Stimulated activated CD4-positive, alpha-beta T cell treated with anti-CD3 and anti-CD28 coated beads, Interleukin-1b, Interleukin-23, amount 100 ng/mL, for 1 hour (primary cell): Measurements from ENCODE around the gene JAM2.
"Not testable (repeated sequence)": the region's sequence is repeated elsewhere in the genome, so short reads cannot be mapped to it uniquely, and the experiment has no call there.

ENCODE experiments used
- DNase-seq, 2 donors: peaks; one replicate each; pipeline ENCODE4 v3.0.0-alpha.2; 2020; ENCODE audit warnings: low read depth in 2 of 2

The JAM2 gene

GRCh38 chr21:25646474-25646873 lies 7.4 kb downstream of the JAM2 start:
- DNase-seq = no peak

- DNase-seq = no peak
These were observed 8.6 kb downstream of the JAM2 start for GRCh38 chr21:25647647-25648046.

DNA sequence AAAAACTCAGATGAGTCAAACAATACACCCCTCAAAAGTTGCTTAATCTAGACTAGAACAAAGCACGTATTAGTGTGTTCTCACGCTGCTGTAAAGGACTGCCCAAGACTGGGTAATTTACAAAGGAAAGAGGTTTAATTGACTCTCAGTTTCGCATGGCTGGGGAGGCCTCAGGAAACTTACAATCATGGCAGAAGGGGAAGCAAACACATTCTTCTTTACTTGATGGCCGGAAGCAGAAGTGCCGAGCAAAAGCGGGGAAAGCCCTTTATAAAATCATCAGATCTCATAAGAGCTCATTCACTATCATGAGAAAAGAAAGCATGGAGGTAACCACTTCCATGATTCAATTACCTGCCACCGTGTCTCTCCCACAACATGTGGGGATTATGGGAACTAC lies 10.1 kb downstream of the JAM2 start:
- DNase-seq = no peak

DNA sequence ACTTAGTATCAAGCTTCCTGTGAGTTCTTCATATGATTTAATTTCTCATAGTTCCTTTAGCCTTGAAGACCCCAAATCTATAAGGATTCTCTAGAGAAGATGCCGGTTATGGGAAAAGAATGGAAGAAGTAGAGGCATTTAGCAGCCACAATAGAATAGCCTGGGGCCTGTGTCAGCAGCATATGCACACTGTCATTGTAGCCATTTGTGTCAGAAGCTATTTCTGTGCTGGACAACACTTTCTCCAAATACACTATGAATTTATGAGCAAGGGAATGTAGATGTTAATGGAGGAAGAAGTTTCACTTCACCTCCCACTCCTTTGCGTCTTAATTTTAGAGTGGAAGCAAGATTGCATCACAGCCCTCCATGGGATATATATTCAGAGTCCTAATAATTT lies 17.4 kb downstream of the JAM2 start:
- no peak for DNase-seq

DNA sequence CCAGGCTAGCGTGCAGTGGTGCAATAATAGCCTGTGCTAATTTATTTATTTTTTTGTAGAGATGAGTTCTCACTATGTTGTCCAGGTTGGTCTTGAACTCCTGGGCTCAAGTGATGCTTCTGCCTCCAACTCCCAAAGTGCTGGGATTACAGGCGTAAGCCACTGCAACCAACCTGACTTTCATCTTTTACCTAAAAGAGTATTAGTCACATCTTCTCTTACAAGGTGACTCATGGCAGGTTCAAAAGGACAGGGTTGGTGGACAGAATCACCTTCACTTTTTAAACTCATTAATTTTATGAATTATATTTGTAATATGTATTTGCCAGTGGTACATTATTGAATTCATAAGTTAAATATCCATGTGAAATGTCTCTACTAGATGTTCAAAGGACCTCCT lies 18.1 kb downstream of the JAM2 start:
- DNase-seq = no peak

DNA sequence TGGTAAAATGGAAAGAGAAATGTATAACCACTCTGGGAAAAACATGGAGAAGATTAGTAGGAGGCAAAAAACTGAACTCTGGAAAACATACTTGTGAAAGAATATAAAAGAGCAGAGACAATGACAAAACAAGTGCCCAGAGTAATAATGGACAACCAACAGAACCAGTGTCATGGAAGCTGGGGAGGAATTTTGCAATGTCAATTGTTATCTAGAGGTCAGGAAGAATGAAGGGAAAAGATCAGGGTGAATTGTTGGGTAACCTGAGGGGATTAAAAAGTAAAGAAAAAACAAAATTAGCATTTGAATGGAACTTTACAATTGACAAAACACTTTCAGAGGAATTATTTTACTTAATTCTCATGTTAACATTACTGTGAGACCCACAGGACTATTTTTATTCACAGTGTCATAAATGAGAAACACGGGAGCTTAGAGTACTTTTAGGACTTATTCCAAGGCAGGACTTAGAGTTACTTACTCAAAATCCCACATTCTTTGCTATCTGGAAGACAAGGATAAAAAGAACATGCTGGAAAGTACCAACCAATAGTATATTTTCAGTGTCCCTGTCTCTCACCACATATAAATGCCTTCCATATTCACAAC lies 19.5 kb downstream of the JAM2 start:
- DNase-seq = no peak

GRCh38 chr21:25660233-25660632 lies 21.2 kb downstream of the JAM2 start:
- no peak for DNase-seq

- no peak for DNase-seq
These were observed 25.5 kb downstream of the JAM2 start for GRCh38 chr21:25664491-25664931.

GRCh38 chr21:25670726-25671125 lies 31.7 kb downstream of the JAM2 start:
- DNase-seq = no peak

- DNase-seq = no peak
These were observed 37.4 kb downstream of the JAM2 start for GRCh38 chr21:25676451-25676850.

- DNase-seq = no peak
These were observed 43.3 kb downstream of the JAM2 start for GRCh38 chr21:25682382-25682781.

- DNase-seq = no peak
These were observed 48.7 kb downstream of the JAM2 start for GRCh38 chr21:25687787-25688186.

GRCh38 chr21:25688275-25689155 lies 49.5 kb downstream of the JAM2 start:
- no peak for DNase-seq

GRCh38 chr21:25689226-25689625 lies 50.2 kb downstream of the JAM2 start:
- DNase-seq = no peak

DNA sequence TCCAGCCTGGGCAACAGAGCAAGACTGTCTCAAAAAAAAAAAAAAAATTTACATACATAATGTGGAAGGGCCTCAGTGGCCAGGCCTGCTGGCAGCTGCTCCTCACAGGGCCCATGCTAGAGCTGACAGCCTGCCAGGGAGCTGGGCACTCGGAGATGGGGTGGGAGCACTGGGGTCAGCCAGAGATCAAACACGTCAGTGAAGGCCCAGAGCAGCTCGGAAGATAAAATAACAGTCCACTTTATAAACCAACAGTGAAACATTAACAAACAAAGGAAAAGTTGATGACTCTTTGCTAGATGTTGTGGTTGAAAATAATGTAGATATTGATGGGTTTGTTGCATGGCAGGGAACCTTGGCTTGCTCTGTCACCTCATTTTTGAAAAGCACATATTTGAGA lies 52.9 kb downstream of the JAM2 start:
- DNase-seq = no peak

- not testable (repeated sequence) for DNase-seq
These were observed 56.4 kb downstream of the JAM2 start for GRCh38 chr21:25695461-25695860.

- no peak for DNase-seq
These were observed 61.7 kb downstream of the JAM2 start for GRCh38 chr21:25700741-25701140.

GRCh38 chr21:25701529-25701928 lies 62.5 kb downstream of the JAM2 start:
- no peak for DNase-seq

DNA sequence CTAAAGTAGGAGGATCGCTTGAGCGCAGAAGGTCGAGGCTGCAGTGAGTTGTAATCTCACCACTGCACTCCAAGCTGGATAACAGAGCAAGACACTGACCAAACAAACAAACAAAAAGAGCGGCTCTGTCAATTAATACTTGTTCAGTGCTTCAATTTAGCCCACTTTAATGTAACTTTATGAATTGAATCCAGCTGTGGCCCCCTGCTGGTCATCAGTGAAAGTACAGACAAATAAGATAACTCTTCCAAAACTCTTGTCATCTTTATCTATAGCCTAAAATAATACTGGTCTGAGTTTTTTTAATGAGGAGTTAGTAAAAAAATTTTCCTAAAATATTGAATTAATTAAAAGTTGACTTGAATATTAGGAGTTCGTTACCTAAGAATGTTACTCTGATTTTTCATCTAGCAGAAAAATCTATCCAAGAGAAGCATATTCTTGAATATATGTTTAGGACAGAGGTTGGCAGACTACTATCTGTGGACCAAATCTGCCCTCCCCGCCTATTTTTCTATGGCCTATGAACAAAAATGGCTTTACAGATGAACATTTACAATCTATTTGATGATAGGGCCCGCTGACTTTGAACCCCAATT lies 69.5 kb downstream of the JAM2 start:
- no peak for DNase-seq

DNA sequence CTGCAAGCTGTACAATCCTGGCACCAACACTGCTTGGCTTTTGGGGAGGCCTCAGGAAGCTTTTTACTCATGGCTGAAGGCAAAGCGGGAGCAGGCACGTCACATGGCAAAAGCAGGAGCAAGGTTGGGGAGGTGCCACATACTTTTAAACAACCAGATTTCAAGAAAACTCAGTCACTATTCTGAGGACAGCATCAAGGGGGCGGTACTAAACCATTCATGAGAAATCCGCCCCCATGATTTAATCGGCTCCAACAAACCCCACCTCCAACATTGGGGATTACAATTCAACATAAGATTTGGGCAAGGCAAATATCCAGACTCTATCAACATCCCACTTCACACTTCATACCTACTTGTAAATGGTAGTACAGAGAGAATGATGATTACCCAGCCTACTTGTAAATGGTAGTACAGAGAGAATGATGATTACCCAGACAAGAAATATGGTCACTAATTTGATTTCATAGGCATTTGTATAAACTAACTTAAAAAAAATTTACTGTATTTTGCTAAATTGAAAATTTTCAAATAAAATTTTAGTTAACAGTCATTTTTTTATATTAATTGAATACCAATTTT lies 70.7 kb downstream of the JAM2 start:
- no peak for DNase-seq

DNA sequence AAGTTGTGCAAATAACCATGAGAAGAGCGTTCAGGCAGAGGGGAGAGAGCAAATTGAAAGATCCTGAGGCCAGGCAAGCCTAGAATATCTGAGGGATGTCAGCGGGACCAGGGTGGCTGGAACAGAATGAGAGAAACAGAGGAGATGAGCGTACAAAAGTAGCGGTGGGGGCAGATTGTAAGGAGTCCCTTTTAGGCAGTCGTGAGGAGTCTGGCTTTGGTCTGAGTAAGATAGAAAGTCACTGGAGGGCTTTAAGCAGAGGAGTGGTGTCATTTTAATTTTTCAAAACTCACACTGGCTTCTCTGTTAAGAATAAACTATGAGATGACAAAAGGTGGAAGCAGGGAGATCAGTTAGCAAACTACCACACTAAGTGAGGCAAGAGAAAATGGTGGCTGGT lies 71.5 kb downstream of the JAM2 start:
- no peak for DNase-seq

DNA sequence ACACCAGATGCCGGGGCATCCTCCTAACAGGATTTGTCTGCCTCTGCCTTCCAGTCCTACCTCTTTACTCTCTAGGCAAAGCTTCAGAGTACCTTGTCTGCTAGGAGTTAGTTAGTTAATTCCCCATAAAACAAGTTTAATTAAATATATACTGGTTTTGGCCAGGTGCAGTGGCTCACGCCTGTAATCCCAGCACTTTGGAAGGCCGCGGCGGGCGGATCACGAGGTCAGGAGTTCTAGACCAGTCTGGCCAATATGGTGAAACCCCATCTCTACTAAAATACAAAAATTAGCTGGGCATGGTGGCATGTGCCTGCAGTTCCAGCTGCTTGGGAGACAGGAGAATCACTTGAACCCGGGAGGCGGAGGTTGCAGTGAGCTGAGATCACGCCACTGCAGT lies 75.0 kb downstream of the JAM2 start:
- DNase-seq = not testable (repeated sequence)
